Glutamatergic neuron (in vitro differentiated cells): ENCODE results near the gene RBM19. TPM values are rescaled to one million over a fixed set of nuclear protein-coding genes. Genes with fewer than 3 reads are reported as not detected.
A peak's percentile ranks its signal among the peaks of the same experiment; 100 is the strongest.

Experiments used
- DNase-seq: peaks from one replicate; pipeline ENCODE4 v3.0.0; 2022
- H3K27ac Mint-ChIP-seq: one replicate; pipeline ENCODE4 v1.8.0; 2020; ENCODE audit warnings: mild to moderate bottlenecking, mixed read lengths, inconsistent platforms; ENCODE audit not compliant: unreplicated experiment
- H3K27me3 Mint-ChIP-seq: one replicate; pipeline ENCODE4 v1.8.0; 2020; ENCODE audit warnings: mild to moderate bottlenecking, moderate library complexity, mixed read lengths, inconsistent platforms; ENCODE audit not compliant: unreplicated experiment
- H3K36me3 Mint-ChIP-seq: one replicate; pipeline ENCODE4 v1.8.0; 2020; ENCODE audit warnings: mild to moderate bottlenecking, mixed read lengths, inconsistent platforms; ENCODE audit not compliant: unreplicated experiment
- H3K4me1 Mint-ChIP-seq: one replicate; pipeline ENCODE4 v1.8.0; 2020; ENCODE audit warnings: mild to moderate bottlenecking, low read depth, mixed read lengths, inconsistent platforms; ENCODE audit not compliant: unreplicated experiment
- H3K4me3 Mint-ChIP-seq: one replicate; pipeline ENCODE4 v1.8.0; 2020; ENCODE audit warnings: mild to moderate bottlenecking, mixed read lengths, inconsistent platforms; ENCODE audit not compliant: unreplicated experiment
- H3K9me3 Mint-ChIP-seq: one replicate; pipeline ENCODE4 v1.8.0; 2020; ENCODE audit warnings: mild to moderate bottlenecking, moderate library complexity, mixed read lengths, inconsistent platforms; ENCODE audit not compliant: unreplicated experiment
- CTCF ChIP-seq: fragments of 200-600 bp; sonication (generic); IDR thresholded peaks from one replicate; pipeline ENCODE4 v1.5.0; 2021; ENCODE audit not compliant: partially characterized antibody, unreplicated experiment
- total RNA-seq: library from RNA; stranded (reverse); fragmentation: NEBNext Ultra II Directional; extraction: Animal tissue kit (Norgen Biotek cat#: 25700); gene quantifications from one replicate; pipeline ENCODE4 v1.2.1, GENCODE V29; 2021; ENCODE audit not compliant: unreplicated experiment

RBM19 gene
- total RNA-seq, 1 donor from 2014 or later, result 27.4 TPM

DNA sequence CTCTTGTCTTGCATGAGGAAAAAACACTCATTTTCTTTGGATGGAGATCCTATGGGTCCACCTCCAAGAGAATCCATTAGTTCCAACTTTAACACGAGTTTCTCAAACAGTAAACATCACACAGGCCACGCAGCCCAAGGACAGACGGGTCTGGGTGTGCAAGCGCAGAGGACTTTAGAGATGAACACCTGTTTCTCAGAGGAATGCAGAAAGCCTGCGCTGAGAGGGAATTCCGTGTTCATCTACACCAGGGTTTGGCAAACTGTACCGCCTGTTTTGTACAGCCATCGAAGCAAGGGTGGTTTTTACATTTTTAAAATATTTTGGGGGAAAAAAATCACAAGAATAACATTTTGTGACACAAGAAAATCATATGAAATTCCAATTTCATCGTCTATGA, 79.4 kb downstream of the RBM19 start:
- peaks cover 3% of the 10 kb centered on the region for H3K27me3 Mint-ChIP-seq
- H3K36me3 Mint-ChIP-seq, result peaks cover 11% of the 10 kb centered on the region
- TF ChIP-seq CTCF, result no peak
- DNase-seq, result no peak
- H3K4me1 Mint-ChIP-seq, result peaks cover 22% of the 10 kb centered on the region
- H3K27ac Mint-ChIP-seq, result no peak overlapping the region
- H3K9me3 Mint-ChIP-seq, result peaks cover 7% of the 10 kb centered on the region
- H3K4me3 Mint-ChIP-seq, result no peak overlapping the region

GRCh38 chr12:113884392-113884791, 81.7 kb downstream of the RBM19 start:
- H3K27ac Mint-ChIP-seq, result no peak overlapping the region
- H3K4me1 Mint-ChIP-seq, result peaks cover 23% of the 10 kb centered on the region
- peaks cover 11% of the 10 kb centered on the region for H3K36me3 Mint-ChIP-seq
- H3K9me3 Mint-ChIP-seq, result peaks cover 7% of the 10 kb centered on the region
- H3K27me3 Mint-ChIP-seq, result peaks cover 3% of the 10 kb centered on the region
- H3K4me3 Mint-ChIP-seq, result no peak overlapping the region
- no peak for TF ChIP-seq CTCF
- DNase-seq, result no peak

DNA sequence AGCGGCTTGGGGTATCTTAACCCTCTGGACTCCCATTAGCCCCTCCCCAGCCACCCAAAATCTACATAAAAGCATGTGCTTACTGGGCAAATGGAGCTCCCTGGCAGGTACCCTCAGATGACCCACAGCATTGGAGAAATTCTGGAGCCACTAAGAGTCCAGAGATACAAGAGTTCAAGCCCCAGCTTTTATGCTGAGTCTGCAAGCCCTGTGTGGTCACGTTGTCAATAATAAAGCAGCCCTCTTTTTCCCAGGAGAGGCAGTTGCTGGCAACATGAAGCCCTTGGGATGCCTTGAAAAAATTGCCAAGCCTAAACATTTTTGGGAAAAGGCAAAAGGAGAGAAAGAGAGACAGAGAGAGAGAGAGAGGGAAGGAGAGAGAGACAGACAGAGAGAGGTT, 83.4 kb downstream of the RBM19 start:
- Mint-ChIP-seq H3K27me3 (peaks cover 5% of the 10 kb centered on the region), H3K4me3 (no peak overlapping the region), H3K4me1 (peaks cover 15% of the 10 kb centered on the region), H3K27ac (peak overlapping the region; percentile 34), H3K9me3 (peaks cover 7% of the 10 kb centered on the region), H3K36me3 (peaks cover 11% of the 10 kb centered on the region)
- DNase-seq, result no peak
- TF ChIP-seq CTCF, result no peak

DNA sequence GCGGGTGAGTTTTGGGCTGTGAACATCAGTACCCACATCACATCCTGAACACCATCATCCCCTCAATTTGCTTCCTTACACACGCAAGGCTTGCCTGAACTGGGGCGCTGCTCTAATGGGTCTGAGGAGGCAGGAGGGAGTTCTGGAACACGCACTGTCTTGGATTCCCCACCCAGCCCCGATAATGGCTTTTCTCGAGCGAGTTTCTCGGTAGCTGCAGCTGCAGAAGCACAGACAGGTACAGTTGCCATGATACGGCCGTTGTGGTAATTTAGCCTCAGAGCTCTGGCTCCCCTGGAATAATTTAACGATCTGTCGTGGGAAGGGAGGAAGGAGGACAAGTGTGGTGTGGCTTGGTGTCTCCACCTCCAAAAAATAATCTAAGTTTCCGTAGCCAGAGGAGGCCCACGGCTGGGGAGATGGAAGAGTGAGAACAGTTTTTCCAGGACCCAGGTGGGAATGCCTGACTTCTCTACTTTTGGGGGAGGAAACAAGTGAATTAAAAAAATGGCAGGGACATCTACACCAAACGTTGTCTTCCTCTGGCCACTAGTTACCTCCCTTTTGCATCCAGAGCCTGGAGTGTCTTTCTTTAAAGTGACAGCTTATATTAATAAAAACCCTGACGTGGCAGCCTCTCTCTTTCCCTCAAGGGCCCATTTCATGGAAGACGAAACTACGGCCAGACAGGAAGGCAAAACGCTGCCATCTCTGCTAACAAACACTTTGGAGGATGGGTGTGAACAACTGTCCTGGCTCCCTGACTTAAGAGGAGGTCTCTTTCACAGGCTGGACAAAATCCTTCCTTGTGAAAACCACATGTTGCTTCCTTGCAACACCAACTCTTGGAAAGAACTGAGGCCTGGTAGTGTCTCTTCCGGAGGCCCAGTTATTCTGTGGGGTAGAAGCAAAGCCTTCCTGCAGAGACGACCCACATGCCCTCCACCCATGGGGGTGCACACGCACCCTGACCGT, 84.8 kb downstream of the RBM19 start:
- Mint-ChIP-seq H3K36me3 (peaks cover 11% of the 10 kb centered on the region), H3K27ac (no peak overlapping the region), H3K9me3 (peaks cover 7% of the 10 kb centered on the region), H3K27me3 (peaks cover 5% of the 10 kb centered on the region), H3K4me3 (peak overlapping the region; percentile 20), H3K4me1 (peaks cover 15% of the 10 kb centered on the region)
- DNase-seq, result no peak
- no peak for TF ChIP-seq CTCF

DNA sequence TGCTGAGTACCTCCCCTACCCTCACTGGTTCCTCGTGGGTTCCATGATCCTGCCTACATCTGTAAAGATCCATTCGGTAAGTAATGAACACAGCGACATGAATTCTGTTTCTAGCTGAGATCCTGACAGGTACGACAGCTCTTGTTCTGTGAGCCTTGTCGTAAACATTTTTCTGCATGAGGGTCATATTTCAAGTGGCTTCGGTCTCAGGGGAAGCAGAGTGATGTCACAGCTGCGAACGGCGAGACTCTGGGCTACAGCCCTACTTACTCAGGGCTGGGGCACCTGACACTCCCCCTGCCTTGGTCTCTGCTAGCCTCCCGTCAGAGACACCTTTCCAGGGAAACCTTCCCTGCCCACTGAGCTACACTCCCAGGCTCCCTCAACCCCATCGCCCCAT, 85.8 kb downstream of the RBM19 start:
- DNase-seq, result peak; percentile 47
- Mint-ChIP-seq H3K36me3 (peaks cover 11% of the 10 kb centered on the region), H3K4me3 (peak overlapping the region; percentile 32), H3K9me3 (peaks cover 6% of the 10 kb centered on the region), H3K27me3 (peaks cover 5% of the 10 kb centered on the region), H3K27ac (no peak overlapping the region), H3K4me1 (peaks cover 15% of the 10 kb centered on the region)
- no peak for TF ChIP-seq CTCF
